H1 (cell line): ENCODE results near the gene RAP1B. TPM values are rescaled to one million over a fixed set of nuclear protein-coding genes. Genes with fewer than 3 reads are reported as not detected.

Experiments used
- CTCF ChIA-PET: fragments of 300-600 bp; sonication (Branson Sonifier 250); formaldehyde crosslinking; loops from one replicate; lab custom pipeline; 2021; ENCODE audit not compliant: partially characterized antibody; lab: Charles Lee
- POLR2A ChIA-PET: fragments of 300-600 bp; sonication (Branson Sonifier 250); formaldehyde crosslinking; loops from one replicate; lab custom pipeline; 2021; ENCODE audit warnings: inconsistent platforms; ENCODE audit not compliant: partially characterized antibody; lab: Charles Lee
- DNase-seq, 2 experiments: peaks; one replicate each; pipeline versions ENCODE4 v3.0.0 to v3.0.0-alpha.2; 2010 to 2022; ENCODE audit warnings: low spot score in 2 of 2, low read depth in 1 of 2, mixed read lengths in 1 of 2
- FAIRE-seq: peaks from 2 replicates; lab custom pipeline; 2011; peaks lifted over from hg19 to GRCh38; lab: Jason Lieb, UNC
- H2AFZ ChIP-seq: 2 replicates; pipeline ENCODE4 v1.8.1; 2012; ENCODE audit warnings: low read length, inconsistent platforms
- H2AK5ac ChIP-seq: 2 replicates; pipeline ENCODE4 v1.6.1; 2013; ENCODE audit warnings: low read depth, low read length
- H2BK120ac ChIP-seq: replicated peaks from 2 replicates; pipeline ENCODE3; 2013; ENCODE audit warnings: low read depth, low read length, inconsistent platforms
- H2BK12ac ChIP-seq: 2 replicates; pipeline ENCODE4 v1.6.1; 2013; ENCODE audit warnings: low read depth, low read length
- H2BK15ac ChIP-seq: 2 replicates; pipeline ENCODE4 v1.6.1; 2013; ENCODE audit warnings: low read length
- H2BK20ac ChIP-seq: 2 replicates; pipeline ENCODE4 v1.6.1; 2013; ENCODE audit warnings: low read length
- H2BK5ac ChIP-seq: 2 replicates; pipeline ENCODE4 v1.6.1; 2013; ENCODE audit warnings: low read depth, low read length
- H3K14ac ChIP-seq: 2 replicates; pipeline ENCODE4 v1.6.1; 2013; ENCODE audit warnings: inconsistent platforms; ENCODE audit not compliant: insufficient read length
- H3K18ac ChIP-seq: 2 replicates; pipeline ENCODE4 v1.6.1; 2013; ENCODE audit warnings: low read length; ENCODE audit errors: extremely low read depth
- H3K23ac ChIP-seq: 2 replicates; pipeline ENCODE4 v1.6.1; 2013; ENCODE audit warnings: inconsistent platforms; ENCODE audit not compliant: insufficient read length
- H3K23me2 ChIP-seq: 2 replicates; pipeline ENCODE4 v1.6.1; 2013; ENCODE audit warnings: low read depth, low read length
- H3K27ac ChIP-seq: 2 replicates; pipeline ENCODE4 v1.6.1; 2011; ENCODE audit warnings: low read depth, low read length, inconsistent platforms
- H3K27me3 ChIP-seq, 4 experiments: replicated peaks in 1 of 4; 1 replicate in 1 of 4; 2 replicates in 3 of 4; pipeline versions ENCODE4 v1.6.1 to v1.8.1; 2011 to 2013; ENCODE audit warnings: low read length in 3 of 4, mild to moderate bottlenecking in 3 of 4, inconsistent platforms in 2 of 4, mixed read lengths in 2 of 4, moderate library complexity in 1 of 4; ENCODE audit not compliant: control insufficient read depth in 3 of 4, insufficient read depth in 3 of 4; ENCODE audit errors: extremely low read depth in 1 of 4
- H3K36me3 ChIP-seq, 4 experiments: 2 replicates each; pipeline versions ENCODE4 v1.6.1 to v1.8.1; 2011 to 2013; ENCODE audit warnings: mild to moderate bottlenecking in 4 of 4, low read length in 3 of 4, moderate library complexity in 2 of 4, control low read depth in 1 of 4, inconsistent platforms in 1 of 4; ENCODE audit not compliant: insufficient read depth in 4 of 4, control insufficient read depth in 2 of 4
- H3K4ac ChIP-seq: replicated peaks from 2 replicates; pipeline ENCODE3; 2013; ENCODE audit warnings: low read length, low read depth, mixed read lengths, inconsistent platforms; ENCODE audit not compliant: insufficient read length
- H3K4me1 ChIP-seq, 4 experiments: replicated peaks in 1 of 4; 1 replicate in 1 of 4; 2 replicates in 3 of 4; pipeline versions ENCODE4 v1.6.1 to v1.8.1; 2011 to 2013; ENCODE audit warnings: low read length in 3 of 4, inconsistent platforms in 2 of 4, mixed read lengths in 1 of 4; ENCODE audit not compliant: insufficient read depth in 4 of 4, control insufficient read depth in 3 of 4
- H3K4me2 ChIP-seq, 2 experiments: 2 replicates each; pipeline versions ENCODE4 v1.6.1 to v1.8.1; 2011 to 2013; ENCODE audit warnings: low read depth in 2 of 2, low read length in 2 of 2, control low read depth in 1 of 2, inconsistent platforms in 1 of 2, mild to moderate bottlenecking in 1 of 2; ENCODE audit not compliant: insufficient read depth in 1 of 2
- H3K4me3 ChIP-seq, 4 experiments: fragments of 200-600, 300-600 bp in 1 of 4; sonication (generic), shearing (Covaris generic), sonication (Bioruptor Twin) in 1 of 4; 2 replicates each; pipeline versions ENCODE4 v1.5.1 to v1.8.1; 2011 to 2016; ENCODE audit warnings: low read length in 4 of 4, low read depth in 3 of 4, control low read depth in 2 of 4, inconsistent platforms in 2 of 4, mild to moderate bottlenecking in 2 of 4, mixed read lengths in 1 of 4, moderate library complexity in 1 of 4; ENCODE audit not compliant: insufficient read depth in 2 of 4; ENCODE audit errors: extremely low read depth in 1 of 4
- H3K56ac ChIP-seq: replicated peaks from 2 replicates; pipeline ENCODE3; 2013; ENCODE audit warnings: low read depth, mild to moderate bottlenecking, mixed read lengths, low read length, inconsistent platforms; ENCODE audit not compliant: insufficient read length
- H3K79me1 ChIP-seq: 2 replicates; pipeline ENCODE4 v1.6.1; 2013; ENCODE audit warnings: low read depth, low read length, control low read depth
- H3K79me2 ChIP-seq, 2 experiments: 2 replicates each; pipeline versions ENCODE4 v1.6.1 to v1.8.1; 2012 to 2013; ENCODE audit warnings: low read length in 2 of 2, mild to moderate bottlenecking in 2 of 2, inconsistent platforms in 1 of 2; ENCODE audit not compliant: insufficient read depth in 2 of 2, control insufficient read depth in 1 of 2
- H3K9ac ChIP-seq, 4 experiments: replicated peaks in 1 of 4; 1 replicate in 1 of 4; 2 replicates in 3 of 4; pipeline versions ENCODE4 v1.6.1 to v1.8.1; 2011 to 2013; ENCODE audit warnings: low read depth in 3 of 4, low read length in 3 of 4, control low read depth in 2 of 4, mild to moderate bottlenecking in 2 of 4, moderate library complexity in 2 of 4, inconsistent platforms in 1 of 4; ENCODE audit errors: extremely low read depth in 1 of 4
- H3K9me3 ChIP-seq, 2 experiments: 2 replicates each; pipeline versions ENCODE4 v1.6.1 to v1.8.1; 2012 to 2013; ENCODE audit warnings: mild to moderate bottlenecking in 2 of 2, moderate library complexity in 2 of 2, control low read depth in 1 of 2, inconsistent platforms in 1 of 2, low read depth in 1 of 2, low read length in 1 of 2, mixed read lengths in 1 of 2; ENCODE audit not compliant: insufficient read depth in 2 of 2
- H4K20me1 ChIP-seq, 2 experiments: replicated peaks in 1 of 2; 2 replicates each; pipeline versions ENCODE3 to v1.8.1; 2011 to 2013; ENCODE audit warnings: inconsistent platforms in 2 of 2, low read length in 2 of 2, mild to moderate bottlenecking in 1 of 2; ENCODE audit not compliant: insufficient read depth in 2 of 2, control insufficient read depth in 1 of 2
- H4K5ac ChIP-seq: 2 replicates; pipeline ENCODE4 v1.6.1; 2013; ENCODE audit warnings: low read length, low read depth, mixed read lengths, inconsistent platforms; ENCODE audit not compliant: insufficient read length
- H4K8ac ChIP-seq: 2 replicates; pipeline ENCODE4 v1.8.0; 2013; ENCODE audit warnings: mild to moderate bottlenecking, moderate library complexity, low read length, inconsistent platforms; ENCODE audit not compliant: insufficient read depth; ENCODE audit errors: extremely low read depth
- H4K91ac ChIP-seq: replicated peaks from 2 replicates; pipeline ENCODE3; 2013; ENCODE audit warnings: low read length, mixed read lengths, inconsistent platforms; ENCODE audit not compliant: insufficient read length
- ASH2L ChIP-seq: fragments of 200-600, 300-600 bp; sonication (generic); IDR thresholded peaks from one replicate; pipeline ENCODE4 v1.7.1; 2017; ENCODE audit warnings: low read length
- CEBPB ChIP-seq: IDR thresholded peaks from 2 replicates; pipeline ENCODE4 v1.6.1; 2012; ENCODE audit warnings: low read depth, low read length
- EZH2 ChIP-seq: fragments of 200-600 bp; sonication (generic); IDR thresholded peaks from 2 replicates; pipeline ENCODE4 v1.7.1; 2012; ENCODE audit warnings: low read depth, mild to moderate bottlenecking, moderate library complexity, low read length, inconsistent platforms; ENCODE audit not compliant: severe bottlenecking
- HDAC6 ChIP-seq: IDR thresholded peaks from one replicate; pipeline ENCODE4 v1.7.1; 2012; ENCODE audit warnings: low read depth, mild to moderate bottlenecking, inconsistent platforms, low read length, moderate library complexity
- JUND ChIP-seq: IDR thresholded peaks from 2 replicates; pipeline ENCODE4 v1.6.1; 2011; ENCODE audit warnings: mild to moderate bottlenecking, improper control_type of control experiment, low read length
- RNF2 ChIP-seq: fragments of 200-900, 300-1000 bp; sonication (generic); IDR thresholded peaks from 2 replicates; pipeline ENCODE4 v1.7.1; 2016; ENCODE audit warnings: borderline replicate concordance, low read depth, mild to moderate bottlenecking, antibody characterized with exemption, low read length; ENCODE audit not compliant: poor library complexity, severe bottlenecking; ENCODE audit errors: missing control alignments
- SP1 ChIP-seq: IDR thresholded peaks from 2 replicates; pipeline ENCODE4 v1.6.1; 2011; ENCODE audit warnings: low read depth, low read length
- TAF7 ChIP-seq: optimal IDR thresholded peaks from 2 replicates; pipeline ENCODE3; 2011; ENCODE audit warnings: low read depth, mild to moderate bottlenecking, inconsistent platforms, low read length, moderate library complexity, borderline replicate concordance
- polyA plus RNA-seq, 7 experiments: library from polyadenylated mRNA; depleted of rRNA in 3 of 7; stranded (reverse) in 5 of 7; unstranded in 2 of 7; fragments of >200 nt in 5 of 7; fragments of 200-250 nt in 2 of 7; gene quantifications; 1 replicate in 5 of 7; 2 replicates in 1 of 7; 4 replicates in 1 of 7; pipeline versions ENCODE4 v1.2.1 to v1.2.3, GENCODE V29; 2011 to 2013; ENCODE audit warnings: missing spikeins in 2 of 7, mixed read lengths in 2 of 7
- total RNA-seq: library from RNA; stranded (reverse); fragmentation: NEBNext Ultra II Directional; extraction: Animal tissue kit (Norgen Biotek cat#: 25700); gene quantifications from 2 replicates; pipeline ENCODE4 v1.2.1, GENCODE V29; 2021
- TF ChIP-seq, protein P1 (sequence below), 3 experiments: IDR thresholded peaks; 1 replicate in 2 of 3; 2 replicates in 1 of 3; pipeline versions ENCODE4 v1.5.1 to v1.6.1; 2011; ENCODE audit warnings: low read length in 3 of 3, mild to moderate bottlenecking in 3 of 3, inconsistent platforms in 2 of 3, low read depth in 1 of 3, moderate library complexity in 1 of 3; ENCODE audit not compliant: insufficient read depth in 1 of 3; ENCODE audit errors: control extremely low read depth in 1 of 3

Gene RAP1B
- total and polyA plus RNA-seq, 2 of the 8 experiments (the other 6 are each of a cell fraction or from before 2014, with no cell fraction given) = 61.4 to 112 TPM

DNA sequence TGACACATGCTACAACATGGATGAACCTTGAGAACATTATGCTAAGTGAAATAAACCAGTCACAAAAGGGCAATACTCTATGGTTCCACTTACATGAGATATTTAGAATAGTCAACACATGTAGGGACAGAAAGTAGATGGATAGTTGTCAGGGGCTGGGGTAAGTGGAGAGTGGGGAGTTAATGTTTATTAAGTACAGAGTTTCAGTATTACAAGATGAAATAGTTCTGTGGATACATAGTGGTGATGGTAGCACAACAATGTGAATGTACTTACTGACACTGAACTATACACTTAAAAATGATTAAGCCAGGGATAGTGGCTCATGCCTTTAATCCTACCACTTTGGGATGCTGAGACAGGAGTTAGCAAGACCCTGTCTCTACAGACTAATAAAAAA is 84.8 kb downstream of the RAP1B start:
- H4K8ac ChIP-seq = no peak overlapping the region
- H3K18ac ChIP-seq = no peak overlapping the region
- CTCF ChIA-PET = no interaction called here
- no peak for FAIRE-seq
- H2BK5ac ChIP-seq = no peak overlapping the region
- H2BK120ac ChIP-seq = no peak overlapping the region
- peaks cover 0 to 2% of the 10 kb centered on the region in 2 experiments; a peak in 2 of 4 replicates for H3K79me2 ChIP-seq
- H3K4ac ChIP-seq = no peak overlapping the region
- H2BK12ac ChIP-seq = no peak overlapping the region
- no peak overlapping the region for H3K56ac ChIP-seq
- H3K36me3 ChIP-seq = peaks cover 30 to 83% (median 62%) of the 10 kb centered on the region in 4 experiments
- H3K27me3 ChIP-seq = no peaks in the 10 kb centered on the region
- TF ChIP-seq RNF2 (no peak), CEBPB (no peak), TAF7 (no peak), HDAC6 (no peak), ASH2L (no peak), SP1 (no peak), JUND (no peak), EZH2 (no peak)
- TF ChIP-seq, protein P1, sequence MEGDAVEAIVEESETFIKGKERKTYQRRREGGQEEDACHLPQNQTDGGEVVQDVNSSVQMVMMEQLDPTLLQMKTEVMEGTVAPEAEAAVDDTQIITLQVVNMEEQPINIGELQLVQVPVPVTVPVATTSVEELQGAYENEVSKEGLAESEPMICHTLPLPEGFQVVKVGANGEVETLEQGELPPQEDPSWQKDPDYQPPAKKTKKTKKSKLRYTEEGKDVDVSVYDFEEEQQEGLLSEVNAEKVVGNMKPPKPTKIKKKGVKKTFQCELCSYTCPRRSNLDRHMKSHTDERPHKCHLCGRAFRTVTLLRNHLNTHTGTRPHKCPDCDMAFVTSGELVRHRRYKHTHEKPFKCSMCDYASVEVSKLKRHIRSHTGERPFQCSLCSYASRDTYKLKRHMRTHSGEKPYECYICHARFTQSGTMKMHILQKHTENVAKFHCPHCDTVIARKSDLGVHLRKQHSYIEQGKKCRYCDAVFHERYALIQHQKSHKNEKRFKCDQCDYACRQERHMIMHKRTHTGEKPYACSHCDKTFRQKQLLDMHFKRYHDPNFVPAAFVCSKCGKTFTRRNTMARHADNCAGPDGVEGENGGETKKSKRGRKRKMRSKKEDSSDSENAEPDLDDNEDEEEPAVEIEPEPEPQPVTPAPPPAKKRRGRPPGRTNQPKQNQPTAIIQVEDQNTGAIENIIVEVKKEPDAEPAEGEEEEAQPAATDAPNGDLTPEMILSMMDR (IDR thresholded peaks at IDR 0.05; ENCODE audit: control extremely low read depth in 1 of 3, insufficient read depth in 1 of 3, low read depth in 1 of 3, low read length in 3 of 3) = no peak
- TF ChIP-seq, all 59 proteins: peak for 0
- H3K27ac ChIP-seq = no peak overlapping the region
- no peak overlapping the region for H3K14ac ChIP-seq
- H4K20me1 ChIP-seq = no peaks in the 10 kb centered on the region
- no peak overlapping the region for H4K5ac ChIP-seq
- H4K91ac ChIP-seq = no peak overlapping the region
- H3K23ac ChIP-seq = no peak overlapping the region
- H2AFZ ChIP-seq = no peak overlapping the region
- H2BK15ac ChIP-seq = no peak overlapping the region
- H2AK5ac ChIP-seq = no peak overlapping the region
- POLR2A ChIA-PET = no interaction called here
- DNase-seq = no peak
- H3K23me2 ChIP-seq = no peaks in the 10 kb centered on the region
- no peak overlapping the region for H2BK20ac ChIP-seq
- no peaks in the 10 kb centered on the region for H3K9me3 ChIP-seq
- no peak overlapping the region for H3K9ac ChIP-seq
- no peaks in the 10 kb centered on the region for H3K4me1 ChIP-seq
- H3K4me3 ChIP-seq = no peak overlapping the region
- H3K79me1 ChIP-seq = no peaks in the 10 kb centered on the region; the same call in 1 of the 2 replicates
- H3K4me2 ChIP-seq = no peak overlapping the region
